ENCODE results near the gene MSN. TPM values are rescaled to one million over a fixed set of nuclear protein-coding genes. Genes with fewer than 3 reads are reported as not detected.
A peak's percentile ranks its signal among the peaks of the same experiment; 100 is the strongest.

Gene MSN
- total RNA-seq, 1 donor from 2014 or later = 156 TPM

DNA sequence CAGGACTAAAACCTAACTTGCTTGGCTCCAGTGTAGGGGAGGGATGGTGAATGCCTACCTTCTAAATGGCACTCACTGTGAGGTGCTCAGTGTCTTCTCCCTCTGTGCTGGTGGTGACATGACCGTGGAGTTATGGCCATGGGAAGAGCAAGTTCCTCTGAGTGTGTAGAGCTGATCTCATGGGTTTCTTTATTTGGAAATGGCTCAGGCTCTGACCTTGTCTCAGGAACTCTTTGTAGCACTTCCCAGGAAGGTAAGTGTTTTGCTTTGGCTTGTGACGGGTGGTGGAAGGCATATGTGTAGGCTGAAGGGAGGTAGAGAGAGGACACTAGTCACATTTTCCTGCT is 6.4 kb downstream of the MSN start:
- no peak for DNase-seq (ENCODE audit: low read depth in 2 of 2)

DNA sequence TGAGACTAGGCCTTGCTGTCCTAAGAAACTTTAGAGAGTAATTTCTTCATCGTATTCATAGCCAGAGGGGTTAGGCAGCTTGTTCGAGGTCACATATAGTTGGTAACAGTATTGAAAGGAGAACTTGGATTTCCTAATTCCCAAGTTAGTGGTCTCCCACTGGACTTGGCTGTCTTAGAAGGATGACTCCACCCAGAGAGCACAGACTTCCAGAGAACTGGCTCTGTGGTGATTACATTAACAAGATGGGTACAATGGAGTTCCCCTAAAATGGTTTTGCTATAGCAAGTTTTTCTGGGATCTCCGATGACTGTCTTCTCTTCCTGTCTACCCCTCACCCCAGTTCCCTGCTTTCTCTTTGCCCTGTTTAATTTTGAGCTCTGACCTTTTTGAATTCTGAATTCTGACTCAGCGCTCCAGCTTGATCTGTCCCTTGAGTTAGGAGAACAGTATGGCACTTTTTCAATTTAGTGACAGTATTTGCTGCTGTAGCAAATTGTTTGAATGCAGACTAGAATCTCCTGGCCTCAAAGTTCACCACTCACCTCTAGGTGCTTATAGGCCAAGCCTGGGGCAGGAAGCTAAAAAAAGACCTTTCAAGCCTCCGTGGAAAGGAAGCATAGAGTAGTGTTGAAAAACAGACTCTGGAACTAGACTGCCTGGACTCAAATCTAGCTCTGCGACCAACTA is 6.9 kb downstream of the MSN start:
- peak in 1 of 2 donors; percentile 60 for DNase-seq (ENCODE audit: low read depth in 2 of 2)

DNA sequence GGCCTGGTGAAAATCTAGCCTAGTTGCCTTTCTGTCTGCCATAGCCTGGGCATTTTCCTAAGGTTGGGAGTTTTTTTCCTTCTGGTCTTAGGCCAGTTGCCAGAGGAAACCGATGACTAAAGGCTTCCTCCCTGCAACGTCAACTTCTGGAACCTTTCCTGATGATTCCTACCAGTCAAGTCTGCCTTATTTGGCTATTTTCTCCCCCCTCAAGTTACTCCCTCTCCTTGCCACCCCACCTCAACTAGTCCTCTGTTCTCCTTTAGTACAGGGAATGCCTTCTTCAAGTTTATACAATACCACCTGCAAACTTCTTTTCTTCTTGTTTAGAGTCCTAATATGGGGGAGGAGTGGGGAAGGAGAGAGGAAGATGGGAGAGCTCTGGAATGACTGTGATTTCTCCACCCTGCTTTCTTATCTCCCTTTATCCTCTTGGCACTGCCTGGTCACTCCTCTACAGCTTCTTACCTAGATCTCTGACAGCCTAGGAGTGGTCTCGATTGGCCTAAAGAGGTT is 10.6 kb downstream of the MSN start:
- DNase-seq (ENCODE audit: low read depth in 2 of 2) = peak; percentile 62 to 95

DNA sequence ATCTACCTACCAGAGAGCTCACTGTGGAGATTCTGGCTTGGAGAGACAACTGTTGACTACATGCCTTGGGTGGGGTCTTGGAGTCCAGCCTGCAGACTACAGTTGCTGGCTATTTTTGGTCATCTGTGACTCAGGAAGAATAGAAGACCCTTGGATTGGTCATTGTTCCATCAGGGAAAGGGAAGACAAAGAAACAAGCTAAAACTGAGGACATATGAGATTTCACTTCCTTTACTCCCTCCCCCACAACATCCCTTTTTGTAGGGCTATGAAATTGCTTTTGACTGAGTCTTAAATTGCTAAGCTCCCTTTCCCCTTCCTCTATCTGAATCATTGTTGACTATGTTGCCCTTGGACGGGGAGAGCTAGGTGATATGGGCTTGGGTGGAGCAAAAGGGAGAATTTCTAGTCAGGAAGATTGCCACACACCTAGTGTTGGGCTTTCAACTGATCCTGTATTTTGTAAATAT is 11.7 kb downstream of the MSN start:
- DNase-seq (ENCODE audit: low read depth in 2 of 2) = peak; percentile 41 to 86

DNA sequence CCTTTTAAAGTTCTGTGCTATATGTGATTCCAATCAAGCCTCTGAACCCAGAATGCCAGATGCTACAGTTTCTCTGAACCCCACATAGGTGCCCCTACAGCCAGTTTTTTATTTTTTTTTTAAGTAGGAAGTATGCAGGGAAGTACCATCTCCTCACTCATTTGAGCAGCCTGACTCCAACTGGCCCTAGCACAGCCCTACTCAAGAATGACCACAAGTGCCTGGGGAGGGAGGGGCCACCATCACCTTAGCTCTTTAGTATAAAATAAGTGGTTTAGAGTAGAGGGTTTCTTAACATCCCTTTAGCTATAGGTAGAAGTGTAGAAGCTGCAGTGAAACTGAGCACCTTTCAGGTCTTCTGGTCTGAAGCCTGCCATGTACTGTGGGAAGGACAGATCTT is 14.4 kb downstream of the MSN start:
- no peak for DNase-seq (ENCODE audit: low read depth in 2 of 2)

DNA sequence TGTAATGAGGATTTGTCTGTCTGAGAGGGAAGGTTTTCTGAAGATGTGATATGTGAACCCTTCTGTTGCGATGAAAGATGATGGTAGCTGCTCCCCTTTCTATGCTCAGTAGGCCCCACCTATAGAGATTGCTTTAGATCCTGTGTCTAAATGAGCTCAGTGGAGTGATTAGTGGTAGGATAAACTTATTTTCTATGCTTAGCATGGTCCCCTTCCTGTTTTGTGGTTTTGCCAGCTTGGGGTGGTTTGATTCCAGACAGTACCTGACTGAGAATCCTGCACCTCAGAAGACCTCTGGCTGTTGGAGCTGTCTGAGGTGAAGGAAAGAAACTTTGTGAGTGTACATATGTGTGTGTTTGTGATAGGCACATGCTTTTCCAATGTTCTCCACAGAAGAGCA is 17.7 kb downstream of the MSN start:
- no peak for DNase-seq (ENCODE audit: low read depth in 2 of 2)

DNA sequence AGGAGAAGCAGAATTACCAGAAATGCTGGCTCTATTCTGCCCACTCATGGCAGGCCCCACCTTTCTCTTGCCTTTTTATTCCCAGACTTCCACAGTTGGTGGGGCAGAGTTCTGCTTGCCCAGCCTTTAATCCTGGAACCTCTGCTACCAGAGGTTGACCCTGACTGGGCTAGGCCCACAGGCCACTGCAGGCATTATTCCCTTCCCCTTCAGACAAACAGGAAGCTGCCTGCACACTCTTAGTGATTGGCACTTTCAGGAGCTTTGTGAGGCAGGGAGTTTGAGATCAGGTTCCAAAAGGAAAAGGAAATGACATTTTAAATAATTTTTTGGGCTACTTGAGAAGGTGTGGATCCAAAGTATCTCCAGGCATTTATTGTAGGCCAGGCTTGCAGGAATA is 18.8 kb downstream of the MSN start:
- no peak for DNase-seq (ENCODE audit: low read depth in 2 of 2)

DNA sequence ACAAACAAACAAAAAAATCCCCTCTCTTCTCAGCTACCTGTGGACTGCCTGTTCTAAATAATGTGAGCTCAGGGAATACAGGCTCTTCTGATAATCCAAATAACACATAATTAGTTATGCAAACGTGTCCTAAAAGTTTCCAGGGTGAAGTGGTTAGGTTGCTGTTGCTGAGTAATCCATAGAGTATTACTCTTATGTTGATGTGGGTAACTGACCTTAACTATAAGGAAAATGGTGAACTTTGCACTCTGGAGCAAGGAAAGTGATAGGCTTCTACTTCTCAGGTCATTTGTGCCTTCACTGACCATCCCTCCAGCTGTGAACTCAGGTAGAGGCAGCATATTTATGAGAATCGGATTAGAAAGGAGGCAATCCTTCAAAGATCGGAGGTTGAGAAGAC is 19.9 kb downstream of the MSN start:
- DNase-seq (ENCODE audit: low read depth in 2 of 2) = no peak

DNA sequence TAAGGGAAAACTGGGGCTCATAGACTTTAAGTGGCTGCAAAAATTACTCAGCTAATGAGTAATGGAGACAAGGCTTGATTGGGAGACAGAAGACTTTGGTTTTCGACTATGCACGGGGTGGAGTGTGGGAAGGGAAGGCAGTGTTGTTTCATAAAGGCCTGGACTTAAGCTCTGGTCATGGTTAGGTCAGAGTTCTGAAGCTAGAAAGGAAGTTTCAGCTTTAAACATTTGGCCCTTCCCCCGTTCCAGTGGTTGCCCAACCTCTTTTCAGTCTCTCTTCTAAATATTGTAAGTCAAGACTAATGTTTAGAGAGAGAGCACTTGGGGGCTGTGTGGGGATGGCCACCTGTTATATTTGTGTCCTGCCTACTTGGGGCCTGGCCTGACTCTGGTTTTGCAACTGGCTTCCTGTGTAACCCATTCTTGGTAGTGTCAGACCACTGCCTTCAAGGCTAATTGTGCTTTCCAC is 21.0 kb downstream of the MSN start:
- DNase-seq (ENCODE audit: low read depth in 2 of 2) = peak in 1 of 2 donors; percentile 60

DNA sequence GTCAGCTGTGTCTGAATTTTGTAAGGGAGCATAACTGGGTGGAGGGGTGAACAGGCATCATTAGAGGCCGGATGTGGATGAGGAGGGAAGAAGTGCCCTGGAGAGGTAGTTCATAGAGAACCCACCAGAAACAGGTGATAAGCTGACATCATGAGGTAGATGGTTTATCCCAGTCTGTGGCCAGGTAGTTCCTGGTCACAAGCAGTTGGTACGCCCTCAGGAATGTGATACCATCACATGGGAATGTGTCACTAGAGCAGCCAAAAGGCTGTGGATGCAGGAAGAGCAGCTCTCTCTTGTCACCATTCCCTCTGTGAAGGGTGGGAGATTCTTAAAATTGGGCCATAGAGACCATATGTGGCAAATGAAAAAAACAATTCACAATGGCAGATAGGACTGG is 21.9 kb downstream of the MSN start:
- no peak for DNase-seq (ENCODE audit: low read depth in 2 of 2)

DNA sequence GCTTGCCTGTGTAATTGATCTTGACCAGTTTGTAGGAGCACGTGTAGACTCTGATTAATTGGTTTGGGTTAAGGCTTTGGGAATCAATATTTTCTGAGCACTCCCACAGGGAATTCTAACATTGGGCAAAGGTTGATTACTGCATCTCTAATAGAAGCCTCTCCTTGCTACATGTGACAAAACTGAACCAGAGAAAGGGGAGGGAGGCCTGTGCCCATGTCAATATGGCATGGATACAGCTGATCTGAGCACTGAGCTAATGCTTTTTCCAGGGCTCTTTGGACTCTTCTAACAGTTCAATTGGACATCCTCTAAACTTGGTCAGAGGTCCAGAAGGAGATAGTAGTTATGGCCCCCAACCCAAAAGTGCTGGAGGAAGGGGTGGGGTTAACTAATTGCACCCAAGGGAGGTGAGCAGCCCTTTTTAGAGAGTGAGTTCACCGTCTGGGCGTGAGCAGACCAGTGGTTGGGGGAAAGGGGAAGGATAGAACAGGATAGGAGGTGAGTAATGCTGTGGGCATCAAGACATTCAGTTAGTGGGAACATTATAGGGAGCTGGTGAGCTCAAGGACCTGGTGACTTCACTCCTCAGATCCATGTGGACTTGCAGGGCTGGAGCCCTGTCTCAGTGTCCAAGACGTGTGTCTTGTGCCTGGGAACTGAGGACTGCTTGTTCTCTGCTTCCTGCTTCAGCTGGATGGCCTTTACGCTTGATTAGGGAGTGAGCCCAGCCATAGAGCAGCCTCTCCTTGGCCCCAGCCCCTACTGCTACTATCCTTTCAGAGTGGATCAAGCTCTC is 22.8 kb downstream of the MSN start:
- DNase-seq (ENCODE audit: low read depth in 2 of 2) = peak in 1 of 2 donors; percentile 71

DNA sequence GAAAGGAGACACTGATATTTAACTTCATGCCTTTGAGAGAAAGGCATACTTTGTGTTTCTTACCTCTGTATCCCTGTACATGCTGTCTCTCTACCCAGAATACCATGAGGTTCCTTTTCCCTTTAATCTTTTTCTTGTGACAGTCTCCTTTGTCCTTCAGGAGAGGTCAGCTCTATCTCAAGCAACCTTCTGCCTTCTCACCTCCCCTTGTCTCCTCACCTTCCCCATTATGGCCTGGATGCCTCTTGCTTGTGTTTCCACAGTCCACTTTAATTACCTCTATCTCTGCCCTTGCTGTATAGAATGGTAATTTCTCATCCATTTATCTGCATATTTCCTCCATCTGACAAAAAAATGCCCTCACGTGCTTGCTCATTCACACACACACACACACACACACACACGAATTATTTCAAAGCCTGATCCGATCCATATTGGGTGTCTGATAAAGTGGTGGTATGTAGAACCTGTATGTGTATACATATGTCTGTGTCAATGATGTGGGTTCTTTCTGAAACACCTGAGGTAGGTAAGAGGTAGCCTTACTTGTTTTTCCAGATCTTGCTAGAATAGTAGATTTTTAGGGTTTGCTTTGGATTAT is 28.5 kb downstream of the MSN start:
- no peak for DNase-seq (ENCODE audit: low read depth in 2 of 2)

DNA sequence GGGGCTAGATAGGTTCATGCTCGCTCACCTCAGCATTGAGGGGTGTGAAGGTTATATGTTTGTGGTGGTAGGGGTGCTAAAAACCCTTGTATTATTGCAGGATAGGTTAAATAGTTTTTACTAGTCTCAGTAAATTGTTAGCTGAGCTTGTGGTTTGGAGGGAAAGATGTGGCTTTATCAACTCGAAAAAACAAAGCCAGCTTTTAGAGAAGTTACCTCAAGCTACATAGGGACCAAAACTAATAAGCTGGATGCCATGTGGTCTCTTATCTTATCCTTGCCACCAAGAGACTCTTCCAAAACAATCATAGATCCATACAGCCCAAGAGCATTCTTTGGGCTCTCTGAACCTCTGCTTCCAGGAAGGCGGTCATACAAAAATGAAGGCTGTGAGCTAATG is 29.2 kb downstream of the MSN start:
- DNase-seq (ENCODE audit: low read depth in 2 of 2) = no peak

DNA sequence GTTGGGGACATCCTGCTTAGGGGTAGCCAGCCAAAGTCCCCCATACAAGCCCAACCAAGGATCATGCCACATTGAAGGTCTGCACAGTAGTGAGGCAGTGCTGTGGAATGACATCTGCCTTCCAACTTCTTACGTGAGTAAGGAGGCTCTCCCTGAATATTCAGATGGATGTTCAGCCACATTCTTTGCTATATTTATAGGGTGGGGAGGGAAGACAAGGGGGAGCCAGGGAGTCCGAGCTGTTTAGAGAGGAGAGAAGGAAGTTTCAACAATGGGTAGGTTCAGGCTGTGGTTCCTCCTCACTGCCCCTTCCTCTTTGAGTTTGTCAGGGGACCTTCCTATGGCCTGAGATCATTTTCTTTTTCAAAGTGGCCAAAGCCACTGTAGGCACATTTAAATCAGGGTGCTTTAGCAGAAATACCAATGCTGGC is 29.8 kb downstream of the MSN start:
- peak in 1 of 2 donors; percentile 45 for DNase-seq (ENCODE audit: low read depth in 2 of 2)

DNA sequence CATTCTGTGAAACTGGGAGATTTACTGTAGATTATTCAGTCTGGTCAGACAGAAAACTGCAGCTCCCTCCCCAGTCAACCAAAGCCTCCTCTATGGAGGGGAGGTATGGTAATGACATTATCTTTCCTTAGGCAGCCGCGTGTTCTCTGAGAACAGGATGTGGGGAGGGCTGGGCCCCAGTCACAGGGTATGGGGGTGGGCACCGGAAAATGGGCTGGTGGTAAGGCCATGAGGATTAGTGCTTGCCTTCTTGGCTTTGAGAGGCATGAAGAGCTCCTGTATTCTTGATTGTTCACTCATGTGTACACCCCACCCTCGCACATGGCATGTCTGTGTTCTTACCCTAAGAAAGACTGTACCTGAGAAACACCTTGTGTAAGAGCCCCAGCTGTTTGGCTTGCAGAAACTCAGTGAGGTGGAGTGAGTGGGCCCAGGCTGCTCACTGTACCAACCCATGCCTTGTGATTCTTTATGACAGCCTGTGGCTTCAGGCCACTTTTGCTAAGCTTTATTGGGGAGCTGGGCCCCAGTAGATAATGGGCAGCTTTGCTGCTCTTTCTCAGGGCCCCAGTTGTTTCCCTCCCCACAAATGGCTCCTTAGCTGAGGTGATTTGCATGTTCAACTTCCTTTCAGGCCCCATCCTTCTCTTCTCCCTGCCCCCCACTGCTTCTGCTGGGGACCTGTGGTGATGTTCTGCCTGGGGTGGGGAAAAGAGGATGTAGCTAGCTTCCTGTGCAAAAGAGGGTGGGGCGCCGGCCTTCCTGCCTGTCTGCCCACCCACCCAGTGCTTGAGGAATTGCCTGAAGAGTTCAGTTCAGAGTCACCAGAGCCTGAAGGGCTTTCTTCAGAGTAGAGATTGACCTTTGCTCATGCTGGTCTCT is 30.7 kb downstream of the MSN start:
- peak; percentile 47 to 57 for DNase-seq (ENCODE audit: low read depth in 2 of 2)

DNA sequence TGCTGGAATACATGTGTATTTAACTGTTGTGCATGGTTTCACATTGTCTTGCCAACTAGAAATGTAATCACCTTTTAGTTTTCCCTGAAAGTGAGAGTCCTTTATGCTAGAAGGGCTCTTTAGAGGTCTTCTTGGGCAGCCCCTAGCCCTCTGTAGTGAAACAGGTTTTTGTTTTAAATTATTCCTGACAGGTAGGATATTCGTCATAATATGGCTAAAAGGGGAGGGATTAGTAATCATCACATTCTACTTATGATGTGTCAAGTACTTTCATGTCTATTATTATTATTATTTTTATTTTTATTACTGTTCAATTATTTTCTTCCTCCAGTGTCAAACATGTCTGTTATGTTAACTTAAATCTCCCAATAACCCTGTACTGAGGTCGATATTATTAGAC is 35.5 kb downstream of the MSN start:
- no peak for DNase-seq (ENCODE audit: low read depth in 2 of 2)

DNA sequence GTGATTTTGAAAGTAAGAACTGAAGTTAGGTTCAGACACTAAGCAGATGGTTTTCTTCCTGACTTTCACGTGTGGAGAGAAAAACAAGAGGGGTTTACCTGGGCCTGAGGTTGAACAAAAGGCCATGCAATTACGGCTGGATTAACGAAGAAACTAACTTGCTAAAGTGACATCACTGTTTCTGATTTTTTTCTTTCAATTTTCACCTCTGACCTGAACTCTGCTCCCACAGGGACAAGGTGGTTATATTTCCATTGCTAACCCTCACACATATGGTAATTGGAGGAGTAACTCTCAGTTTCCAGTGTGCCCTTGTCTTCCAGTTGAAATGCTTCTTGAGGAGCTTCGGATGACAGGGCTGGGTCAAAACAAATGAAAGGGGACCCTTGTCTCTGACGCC is 38.0 kb downstream of the MSN start:
- no peak for DNase-seq (ENCODE audit: low read depth in 2 of 2)

DNA sequence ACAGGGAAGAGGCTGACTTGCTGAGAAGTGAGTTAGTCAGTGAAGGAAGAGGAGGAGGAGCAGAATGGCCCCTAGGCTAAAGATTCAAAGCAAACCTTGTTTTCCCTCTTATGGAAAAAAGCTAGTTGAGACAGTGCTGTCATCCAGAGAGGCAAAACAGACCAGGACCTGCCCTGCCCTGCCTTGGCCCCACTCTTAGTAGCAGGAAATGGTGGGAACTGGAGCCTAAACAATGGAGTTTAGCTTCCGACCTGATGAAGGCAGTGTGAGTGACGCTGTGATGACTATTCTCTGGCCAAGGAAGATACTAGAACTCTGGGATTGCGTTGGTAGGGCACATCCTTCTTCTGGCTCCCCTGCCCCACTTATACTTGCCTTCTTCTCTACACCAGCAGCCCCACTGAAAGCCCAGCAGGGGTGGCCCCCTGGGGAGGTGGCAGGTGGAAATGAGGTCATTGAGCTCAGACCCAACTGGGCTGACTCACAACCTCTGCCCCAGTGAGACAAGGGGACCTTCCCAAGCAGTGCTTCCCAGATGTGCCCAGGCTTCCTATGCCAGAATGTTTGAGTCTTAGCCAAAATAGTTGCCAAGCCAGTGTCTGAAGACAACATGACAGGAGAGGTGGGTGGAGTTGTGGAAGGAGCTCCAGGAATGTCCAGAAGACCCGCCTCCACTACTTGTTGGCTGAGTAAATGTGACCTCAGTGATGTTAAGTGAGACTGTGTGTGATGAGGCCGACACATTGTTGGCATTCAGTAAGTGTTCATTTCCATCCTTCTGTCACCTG is 38.8 kb downstream of the MSN start:
- DNase-seq (ENCODE audit: low read depth in 2 of 2) = peak; percentile 53 to 84

DNA sequence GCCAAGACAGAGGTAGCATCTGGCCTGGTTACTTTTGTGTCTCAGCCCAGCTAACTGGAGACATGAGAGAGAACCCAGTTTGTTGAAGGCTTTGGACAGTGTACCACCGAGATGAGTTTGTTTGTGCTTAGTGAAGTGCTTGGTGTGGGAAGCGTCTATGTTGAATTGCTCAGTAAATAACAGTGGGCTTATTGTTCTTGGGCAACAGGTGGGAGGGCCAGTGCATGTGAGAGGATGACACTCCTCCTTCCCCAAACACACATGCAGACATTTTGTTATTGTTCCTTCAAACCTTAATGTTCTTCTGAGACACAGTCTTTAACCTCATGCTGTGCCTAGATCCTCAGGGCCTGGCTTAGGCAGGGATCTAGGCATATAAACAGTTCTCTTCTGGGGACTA is 39.7 kb downstream of the MSN start:
- DNase-seq (ENCODE audit: low read depth in 2 of 2) = no peak

DNA sequence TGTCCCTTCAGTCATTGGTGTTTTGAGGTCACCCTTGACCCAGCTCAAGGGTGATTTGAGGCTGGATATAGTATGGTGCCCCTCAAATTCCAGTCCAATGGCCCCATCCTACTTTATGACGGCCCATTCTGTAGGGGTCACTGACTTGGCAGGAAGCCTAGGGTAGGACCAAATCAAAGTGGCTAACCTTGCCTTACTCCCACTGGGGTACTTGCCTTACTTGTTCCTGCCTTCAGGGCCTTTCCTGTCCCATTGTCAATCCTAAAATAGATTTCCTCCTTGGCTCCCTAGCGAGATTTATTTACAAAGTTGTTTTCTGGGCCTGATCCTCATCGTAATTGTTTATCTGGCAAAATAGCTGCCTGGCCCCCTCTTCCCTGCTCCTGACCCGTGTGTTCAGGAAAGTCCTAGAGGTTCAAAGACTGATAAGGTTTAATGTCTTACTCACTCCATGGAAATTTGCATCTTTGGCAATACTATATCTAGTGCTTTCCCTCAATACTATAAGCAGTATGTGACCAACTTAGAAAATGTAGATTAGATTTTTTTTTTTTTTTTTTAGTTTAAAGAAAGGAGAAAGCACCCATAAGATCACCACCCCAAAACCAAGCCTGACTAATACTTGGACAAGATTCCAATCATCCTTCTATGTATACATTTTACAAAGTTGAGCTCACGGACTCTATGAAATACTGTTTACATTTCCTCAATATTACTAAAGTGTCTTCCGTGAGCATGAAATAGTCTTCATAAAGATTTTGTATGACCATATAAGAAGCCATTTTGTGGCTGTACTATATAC is 44.8 kb downstream of the MSN start:
- no peak for DNase-seq (ENCODE audit: low read depth in 2 of 2)

All from lung microvascular endothelial cell (primary cell).